ENCODE data around the gene NAGS.
"Not testable (repeated sequence)": the region's sequence is repeated elsewhere in the genome, so short reads cannot be mapped to it uniquely, and the experiment has no call there.

The NAGS gene, protein sequence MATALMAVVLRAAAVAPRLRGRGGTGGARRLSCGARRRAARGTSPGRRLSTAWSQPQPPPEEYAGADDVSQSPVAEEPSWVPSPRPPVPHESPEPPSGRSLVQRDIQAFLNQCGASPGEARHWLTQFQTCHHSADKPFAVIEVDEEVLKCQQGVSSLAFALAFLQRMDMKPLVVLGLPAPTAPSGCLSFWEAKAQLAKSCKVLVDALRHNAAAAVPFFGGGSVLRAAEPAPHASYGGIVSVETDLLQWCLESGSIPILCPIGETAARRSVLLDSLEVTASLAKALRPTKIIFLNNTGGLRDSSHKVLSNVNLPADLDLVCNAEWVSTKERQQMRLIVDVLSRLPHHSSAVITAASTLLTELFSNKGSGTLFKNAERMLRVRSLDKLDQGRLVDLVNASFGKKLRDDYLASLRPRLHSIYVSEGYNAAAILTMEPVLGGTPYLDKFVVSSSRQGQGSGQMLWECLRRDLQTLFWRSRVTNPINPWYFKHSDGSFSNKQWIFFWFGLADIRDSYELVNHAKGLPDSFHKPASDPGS

DNA sequence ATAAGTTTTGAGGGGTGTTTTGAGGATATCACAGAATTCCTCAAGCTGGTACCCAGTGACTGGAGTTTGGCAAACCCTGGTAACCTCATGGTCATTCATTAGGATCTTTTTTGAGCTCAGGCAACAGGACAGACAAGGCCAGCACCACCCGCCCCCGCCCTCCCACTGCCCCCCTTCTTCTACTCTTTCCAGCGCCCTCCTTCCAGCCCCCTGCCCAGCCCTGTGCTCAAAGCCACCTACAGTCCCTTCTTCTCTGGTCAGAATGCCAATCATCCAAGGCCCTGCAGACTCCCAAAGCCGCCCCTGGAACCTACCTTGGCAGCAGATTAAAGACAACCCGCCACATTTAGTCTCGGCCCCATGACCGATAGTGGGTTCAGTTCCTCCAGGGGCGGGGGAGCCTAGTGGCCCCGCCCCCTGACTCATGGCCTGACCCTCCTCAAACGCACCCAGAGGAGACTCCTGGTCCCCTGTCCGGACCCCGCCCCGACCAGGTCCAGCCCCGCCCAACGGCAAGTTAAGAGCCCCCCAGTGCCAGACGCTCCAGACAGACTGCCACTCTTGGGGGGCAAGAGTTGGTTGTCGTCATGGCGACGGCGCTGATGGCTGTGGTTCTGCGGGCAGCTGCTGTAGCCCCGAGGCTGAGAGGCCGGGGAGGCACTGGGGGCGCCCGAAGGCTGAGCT is at the start of gene NAGS:
NAGS (plus strand) TSS at position 546 of the 684 bp plus-strand sequence; CDS start at position 588, 42 bp downstream.
- peak; percentile 8 for DNase-seq (ENCODE audit: low read depth)

DNA sequence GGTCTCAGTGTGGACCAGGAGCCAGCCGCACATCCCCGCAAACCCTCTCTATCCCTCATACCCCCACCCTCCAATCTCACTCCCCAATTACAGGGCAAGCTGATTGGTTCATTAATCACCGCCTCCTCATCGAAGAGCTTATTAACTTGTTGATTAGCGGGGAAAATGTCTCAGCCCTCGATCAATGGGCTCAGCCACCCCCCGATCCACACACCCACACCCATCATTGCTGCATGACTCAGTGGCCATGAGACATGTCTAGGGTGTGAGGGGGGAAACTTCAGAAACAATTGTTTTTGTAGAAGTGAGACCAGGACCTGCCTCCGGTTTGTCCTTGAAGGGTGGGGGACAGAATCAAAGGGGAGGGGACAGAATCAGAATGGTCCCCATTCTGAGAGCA is 48.2 kb upstream of the NAGS start:
- no peak for DNase-seq (ENCODE audit: low read depth)

DNA sequence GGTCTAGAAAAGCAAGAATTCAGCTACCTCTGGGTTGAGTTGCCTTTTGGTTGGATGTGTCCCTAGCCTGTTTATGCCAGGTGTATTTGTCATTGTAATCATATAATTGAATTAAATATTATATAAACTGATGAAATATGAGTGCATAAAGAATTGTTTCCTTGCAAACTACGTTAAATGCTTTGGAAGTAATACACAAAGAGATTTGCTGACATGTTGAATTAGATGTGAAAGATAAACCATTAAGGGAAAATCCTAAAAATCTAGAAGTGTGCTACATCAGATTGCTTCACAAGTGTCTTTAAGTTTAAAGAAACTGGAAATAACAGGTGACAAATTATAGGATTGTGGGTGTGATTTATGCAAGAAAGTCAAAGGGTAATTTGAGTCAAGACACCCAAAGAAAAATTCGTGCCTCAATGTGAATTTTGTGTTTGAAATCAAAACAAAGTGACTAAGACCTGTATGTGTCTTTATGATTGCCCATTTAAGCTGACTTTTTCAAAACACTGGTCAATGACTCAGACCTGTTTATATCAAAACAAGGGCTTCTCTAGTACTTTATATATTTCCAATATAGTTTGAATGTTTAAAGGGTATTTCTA is 45.6 kb upstream of the NAGS start:
- DNase-seq (ENCODE audit: low read depth): no peak

DNA sequence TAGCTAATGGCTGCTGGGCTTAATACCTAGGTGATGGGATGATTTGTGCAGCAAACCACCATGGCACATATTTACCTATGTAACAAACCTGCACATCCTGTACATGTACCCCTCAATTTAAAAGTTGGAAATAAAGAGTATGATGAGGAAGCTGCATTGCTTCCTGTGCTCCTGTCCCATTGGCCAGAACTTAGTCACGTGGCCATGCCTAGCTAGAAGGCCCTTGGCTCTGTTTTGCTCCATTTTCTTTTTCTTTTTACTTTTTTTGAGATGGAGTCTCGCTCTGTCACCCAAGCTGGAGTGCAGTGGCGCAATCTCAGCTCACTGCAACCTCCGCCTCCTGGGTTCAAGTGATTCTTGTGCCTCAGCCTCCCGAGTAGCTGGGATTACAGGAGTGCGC is 43.1 kb upstream of the NAGS start:
- DNase-seq (ENCODE audit: low read depth): not testable (repeated sequence)

DNA sequence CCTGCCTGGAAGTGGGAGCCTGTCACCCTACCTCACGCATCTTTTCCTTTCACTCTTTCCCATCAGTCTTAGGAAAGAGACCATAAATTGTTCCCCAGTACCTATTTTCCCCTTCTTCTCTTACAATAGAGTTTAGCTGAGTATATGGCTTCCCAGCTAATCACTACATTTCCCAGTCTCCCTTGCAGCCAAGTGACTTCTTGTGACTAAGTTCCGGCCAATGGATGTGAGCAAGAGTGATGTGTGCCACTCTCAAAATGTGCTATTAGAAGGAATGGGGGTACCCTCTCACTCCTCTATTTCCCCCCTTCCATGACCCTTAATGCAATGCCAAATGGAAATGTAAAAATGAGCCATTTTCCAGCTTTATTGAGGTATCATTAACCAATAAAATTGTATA is 42.5 kb upstream of the NAGS start:
- DNase-seq (ENCODE audit: low read depth): no peak

DNA sequence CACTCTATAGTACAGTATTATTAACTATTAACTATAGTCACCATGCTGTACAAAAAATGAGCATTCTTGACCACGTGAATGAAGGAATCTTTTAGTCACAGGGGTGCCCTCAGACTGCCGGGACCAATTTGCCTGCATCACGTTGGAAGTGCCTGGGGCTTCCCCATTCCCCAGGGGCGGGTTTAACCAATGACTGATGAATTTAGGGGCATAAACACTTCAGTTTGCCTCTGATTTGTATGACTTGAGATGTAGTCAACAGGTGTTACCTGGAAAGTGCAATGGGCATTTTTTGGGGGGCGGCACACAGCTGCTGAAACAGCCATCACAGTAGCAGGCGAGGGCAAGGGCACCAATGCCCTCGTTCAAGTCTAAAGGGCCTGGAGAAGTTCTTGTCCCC is 41.9 kb upstream of the NAGS start:
- no peak for DNase-seq (ENCODE audit: low read depth)

DNA sequence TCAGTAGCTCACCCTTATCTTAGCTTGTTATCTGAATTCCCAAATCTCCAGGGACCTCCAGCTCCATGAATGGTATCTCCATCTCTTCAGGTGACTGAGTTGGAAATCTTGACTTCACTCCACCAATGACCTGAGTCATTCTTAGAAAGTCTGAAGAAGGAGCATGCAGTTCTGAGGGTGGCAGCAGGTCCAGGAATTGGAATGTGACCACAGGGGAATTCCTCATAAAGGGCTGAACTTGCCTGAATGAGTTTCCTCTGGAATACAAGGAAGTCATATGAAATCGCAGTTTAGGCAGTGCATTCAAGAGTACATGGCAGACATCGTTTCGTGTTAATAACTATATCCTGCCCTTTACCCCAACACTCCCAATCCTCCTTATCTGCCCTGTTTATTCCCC is 38.1 kb upstream of the NAGS start:
- no peak for DNase-seq (ENCODE audit: low read depth)

DNA sequence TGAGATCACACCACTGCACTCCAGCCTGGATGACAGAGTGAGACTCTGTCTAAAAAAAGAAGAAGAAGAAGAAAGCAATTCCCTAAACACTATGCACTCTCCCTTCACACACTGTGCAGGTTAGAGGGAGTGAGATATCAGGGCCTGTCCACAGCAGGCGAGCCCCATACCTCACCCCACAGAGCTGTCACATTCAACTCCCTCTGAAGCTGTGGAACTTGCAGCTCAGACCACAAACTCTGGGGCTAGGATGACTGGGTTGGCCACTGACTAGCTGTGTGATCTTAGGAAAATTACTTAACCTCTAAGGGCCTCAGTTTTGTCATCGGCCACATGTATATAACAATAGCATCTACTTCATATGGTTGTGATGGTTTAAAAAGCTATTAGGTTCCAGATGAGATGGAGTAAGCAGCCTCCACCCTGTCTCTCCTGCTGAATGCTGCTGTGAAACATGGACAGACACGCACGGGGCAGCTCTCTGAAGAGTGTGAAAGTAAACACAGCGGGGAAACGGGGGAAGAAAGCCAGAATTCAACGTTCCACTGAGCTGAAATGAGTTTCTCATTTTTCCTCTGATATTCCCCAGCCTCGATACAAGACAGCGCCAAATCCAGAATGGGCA is 37.1 kb upstream of the NAGS start:
- DNase-seq (ENCODE audit: low read depth): no peak

DNA sequence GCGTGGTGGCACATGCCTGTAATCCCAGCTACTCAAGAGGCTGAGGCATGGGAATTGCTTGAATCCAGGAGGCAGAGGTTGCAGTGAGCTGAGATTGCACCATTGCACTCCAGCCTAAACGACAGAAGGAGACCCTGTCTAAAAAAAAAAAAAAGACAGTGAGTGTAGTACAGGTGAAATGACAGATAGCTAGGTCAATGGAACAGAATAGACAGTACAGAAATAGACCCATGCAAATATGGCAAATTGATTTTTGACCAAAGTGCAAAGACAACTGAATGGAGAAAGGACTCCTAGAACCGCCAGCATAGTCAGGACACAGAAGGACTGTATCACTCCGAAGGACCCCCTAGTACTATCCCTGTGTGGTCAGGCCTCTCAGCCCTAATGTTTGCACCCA is 34.1 kb upstream of the NAGS start:
- DNase-seq (ENCODE audit: low read depth): no peak

DNA sequence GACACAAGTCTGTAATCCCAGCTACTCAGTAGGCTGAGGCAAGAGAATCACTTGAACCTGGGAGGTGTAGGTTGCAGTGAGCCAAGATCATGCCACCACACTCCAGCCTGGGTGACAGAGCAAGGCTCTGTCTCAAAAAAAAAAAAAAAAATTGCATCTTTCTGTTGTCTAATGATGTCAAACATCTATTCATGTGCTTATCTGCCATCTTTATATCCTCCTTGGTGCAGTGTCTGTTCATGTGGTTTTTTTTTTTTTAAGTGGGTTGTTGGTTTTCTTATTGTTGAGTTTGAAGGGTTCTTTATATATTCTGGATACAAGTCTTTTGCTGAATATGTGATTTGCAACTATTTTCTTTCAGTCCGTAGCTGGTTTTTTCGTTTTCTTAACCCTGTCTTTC is 33.0 kb upstream of the NAGS start:
- not testable (repeated sequence) for DNase-seq (ENCODE audit: low read depth)

DNA sequence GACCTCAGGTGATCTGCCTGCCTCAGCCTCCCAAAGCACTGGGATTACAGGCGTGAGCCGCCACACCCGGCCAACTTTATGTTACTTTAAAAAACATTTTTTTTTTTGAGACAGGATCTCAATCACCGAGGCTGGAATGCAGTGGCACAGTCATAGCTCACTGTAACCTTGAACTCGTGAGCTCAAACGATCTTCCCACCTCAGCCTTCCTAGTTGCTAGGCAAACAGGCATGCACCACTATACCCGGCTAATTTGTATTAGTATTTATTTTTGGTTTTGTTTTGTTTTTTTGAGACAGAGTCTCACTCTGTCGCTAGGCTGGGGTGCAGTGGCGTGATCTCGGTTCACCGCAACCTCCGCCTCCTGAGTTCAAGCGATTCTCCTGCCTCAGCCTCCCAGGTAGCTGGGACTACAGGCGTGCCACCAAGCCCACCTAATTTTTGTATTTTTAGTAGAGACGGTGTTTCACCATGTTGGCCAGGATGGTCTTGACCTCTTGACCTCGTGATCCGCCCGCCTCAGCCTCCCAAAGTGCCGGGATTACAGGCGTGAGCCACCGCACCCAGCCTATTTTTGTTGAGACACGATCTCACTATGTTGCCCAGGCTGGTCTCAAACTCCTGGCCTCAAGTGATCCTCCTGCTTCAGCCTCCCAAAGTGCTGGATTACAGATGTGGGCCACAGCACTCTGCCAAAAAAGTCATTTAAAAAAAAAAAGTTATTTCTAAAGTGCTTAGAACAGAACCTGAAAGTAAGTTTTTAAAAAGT is 31.8 kb upstream of the NAGS start:
- DNase-seq (ENCODE audit: low read depth): not testable (repeated sequence)

DNA sequence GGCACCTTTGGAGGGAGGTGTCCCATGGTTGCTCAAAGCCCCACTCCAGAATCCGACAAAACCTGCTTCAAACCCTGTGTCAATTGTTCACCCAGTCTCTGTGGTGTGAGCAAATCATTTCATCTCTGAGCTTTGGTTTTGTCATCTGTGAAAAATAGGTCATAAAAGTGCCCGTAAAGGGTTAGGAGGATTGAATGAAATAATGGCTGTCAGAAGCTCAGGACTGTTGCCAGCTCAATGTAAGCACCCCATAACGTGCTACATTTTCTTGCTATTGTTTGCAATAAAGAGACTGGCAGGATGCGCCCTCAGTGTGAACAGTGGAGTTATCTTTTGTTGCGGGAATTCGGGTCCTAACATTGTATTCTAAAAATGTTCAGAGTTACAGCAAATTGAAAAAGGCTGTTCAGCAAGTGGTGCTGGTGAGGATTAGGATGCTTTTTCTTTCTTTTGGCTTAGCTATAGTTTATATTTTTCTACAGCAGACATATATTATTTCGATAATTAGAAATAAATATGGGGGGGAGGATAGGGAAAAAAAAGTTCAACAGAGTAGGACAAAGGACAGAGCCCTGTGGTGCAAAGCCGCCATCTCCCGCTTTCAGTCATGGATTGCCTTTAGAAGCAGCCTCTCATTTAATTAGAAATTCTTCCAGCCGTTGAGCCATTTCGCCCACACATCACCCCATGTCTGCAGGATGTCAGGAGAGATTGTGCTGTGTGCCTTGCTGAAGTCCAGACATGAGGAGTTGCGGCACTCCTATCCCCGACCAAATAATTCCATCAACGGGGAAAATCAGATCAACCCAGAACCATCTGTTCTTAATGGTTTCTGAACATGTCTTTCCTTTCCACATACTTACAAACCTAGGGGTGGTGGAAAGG is 29.8 kb upstream of the NAGS start:
- DNase-seq (ENCODE audit: low read depth): no peak

DNA sequence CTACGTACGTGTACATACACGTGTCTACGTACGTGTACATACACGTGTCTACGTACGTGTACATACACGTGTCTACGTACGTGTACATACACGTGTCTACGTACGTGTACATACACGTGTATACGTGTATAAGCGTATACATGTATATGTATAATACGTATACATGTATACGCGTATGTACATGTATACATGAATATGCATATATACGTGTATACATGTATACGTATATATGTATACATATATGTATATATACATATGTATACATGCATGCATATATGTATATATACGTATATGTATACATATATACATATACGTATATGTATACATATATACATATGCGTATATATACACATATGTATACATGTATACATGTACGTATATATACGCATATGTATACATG is 28.5 kb upstream of the NAGS start:
- DNase-seq (ENCODE audit: low read depth): no peak

DNA sequence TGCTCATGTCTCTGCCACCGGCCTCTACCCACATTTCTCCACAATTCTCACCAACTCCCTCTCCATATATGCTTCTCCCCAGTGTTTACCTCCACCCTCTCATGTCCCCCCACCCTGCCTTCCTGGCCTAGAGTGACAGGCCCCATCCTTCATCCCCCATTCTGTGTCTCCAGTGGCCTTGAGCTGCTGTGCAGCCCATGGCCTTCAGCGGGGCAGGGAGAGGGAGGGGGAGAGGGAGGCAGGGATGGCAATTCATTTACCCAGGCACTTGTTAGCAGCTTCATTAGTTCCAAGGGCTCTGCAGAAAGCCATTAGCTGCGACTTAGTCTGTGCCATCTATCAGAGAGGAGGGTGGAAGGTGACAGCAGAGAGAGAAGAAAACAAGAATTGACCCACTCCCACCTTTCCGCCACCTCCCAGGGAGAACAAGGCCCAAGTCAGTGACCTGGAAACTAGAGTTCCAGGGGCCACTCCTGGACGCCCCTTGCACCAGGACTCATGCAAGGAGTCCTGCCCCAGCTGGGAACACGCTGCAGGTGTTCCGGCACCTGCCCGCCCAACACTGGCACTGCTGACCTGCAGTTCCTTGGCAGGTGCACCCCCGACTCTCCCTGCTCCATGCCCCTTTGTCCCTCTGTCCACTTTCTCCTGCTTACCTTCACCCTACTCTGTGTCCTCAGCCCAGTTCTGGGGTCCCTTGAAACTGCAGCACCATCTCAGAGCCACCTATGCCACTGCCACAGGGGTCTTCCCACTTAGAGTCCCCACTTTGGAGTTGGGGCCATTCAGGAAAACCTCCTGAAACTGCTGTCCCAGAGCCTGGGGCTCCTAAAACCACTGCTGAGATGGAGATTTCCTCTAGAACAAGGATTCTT is 27.2 kb upstream of the NAGS start:
- no peak for DNase-seq (ENCODE audit: low read depth)

DNA sequence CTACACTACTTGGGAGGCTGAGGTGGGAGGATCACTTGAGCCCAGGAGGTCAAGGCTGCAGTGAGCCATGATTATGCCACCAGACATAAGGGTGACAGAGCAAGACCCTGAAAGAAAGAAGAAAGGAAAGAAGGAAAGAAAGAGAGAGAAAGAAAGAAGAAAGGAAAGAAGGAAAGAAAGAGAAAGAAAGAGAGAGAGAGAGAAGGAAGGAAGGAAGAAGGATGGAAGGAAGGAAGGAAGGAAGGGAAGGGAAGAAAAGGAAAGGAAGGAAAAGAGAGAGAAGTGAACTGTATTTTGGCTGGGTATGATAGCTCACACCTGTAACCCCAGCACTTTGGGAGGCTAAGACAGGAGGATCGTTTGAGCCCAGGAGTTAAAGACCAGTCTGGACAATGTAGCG is 26.3 kb upstream of the NAGS start:
- DNase-seq (ENCODE audit: low read depth): no peak

DNA sequence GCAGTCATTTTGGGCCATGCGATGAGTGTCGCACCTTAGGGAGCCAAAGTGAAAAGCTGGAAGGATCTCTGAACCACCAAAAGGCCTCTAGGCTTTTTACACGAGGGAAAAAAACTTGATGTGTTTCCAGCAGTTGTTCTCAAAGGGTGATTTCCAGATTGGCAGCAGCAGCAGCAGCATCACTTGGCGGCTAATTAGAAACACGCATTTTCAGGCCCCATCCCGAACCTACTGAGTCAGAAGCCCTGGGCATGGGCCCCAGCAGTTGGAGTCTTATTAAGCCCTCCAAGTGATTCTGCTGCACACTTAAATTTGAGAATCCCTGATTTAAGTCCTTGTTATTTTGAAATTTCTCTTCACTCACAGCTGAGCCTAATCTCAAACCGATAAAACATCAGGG is 25.4 kb upstream of the NAGS start:
- DNase-seq (ENCODE audit: low read depth): no peak

DNA sequence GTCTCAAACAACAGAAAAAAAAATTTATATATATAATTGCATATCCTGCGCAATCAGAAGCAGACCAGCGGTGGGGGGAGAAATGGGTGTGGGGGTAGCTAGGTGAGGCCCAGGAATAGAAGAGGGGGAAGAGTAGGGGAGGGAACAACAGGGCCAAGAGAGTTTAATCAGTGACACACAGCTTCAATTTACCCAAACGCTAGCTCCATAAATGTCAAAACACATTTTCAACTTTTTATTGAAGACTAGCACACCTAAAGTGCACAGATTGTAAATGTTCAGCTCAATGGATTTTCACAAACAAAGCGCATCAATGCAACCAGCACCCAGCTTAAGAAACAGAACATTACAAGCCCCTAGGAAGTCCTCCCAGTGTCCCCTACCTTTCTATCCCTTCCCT is 24.8 kb upstream of the NAGS start:
- no peak for DNase-seq (ENCODE audit: low read depth)

DNA sequence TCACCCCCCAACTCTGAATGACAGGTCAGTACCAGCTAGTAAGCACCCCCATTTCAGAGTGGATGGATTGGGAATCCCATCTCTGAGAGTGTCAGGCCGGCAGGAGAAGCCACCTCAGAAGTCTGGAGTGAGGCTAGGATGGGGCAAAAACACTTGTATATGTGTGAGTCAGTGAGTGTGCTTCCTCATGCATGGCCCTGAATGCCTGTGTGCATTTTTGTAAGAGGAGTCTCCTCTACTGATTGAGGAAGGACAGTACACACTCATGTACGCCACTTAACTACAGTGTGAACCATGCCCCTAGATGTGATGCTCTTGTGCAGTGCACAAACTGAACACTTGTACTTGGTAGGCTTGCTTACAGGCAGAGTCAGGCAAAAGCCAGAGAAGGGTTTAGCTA is 22.3 kb upstream of the NAGS start:
- no peak for DNase-seq (ENCODE audit: low read depth)

DNA sequence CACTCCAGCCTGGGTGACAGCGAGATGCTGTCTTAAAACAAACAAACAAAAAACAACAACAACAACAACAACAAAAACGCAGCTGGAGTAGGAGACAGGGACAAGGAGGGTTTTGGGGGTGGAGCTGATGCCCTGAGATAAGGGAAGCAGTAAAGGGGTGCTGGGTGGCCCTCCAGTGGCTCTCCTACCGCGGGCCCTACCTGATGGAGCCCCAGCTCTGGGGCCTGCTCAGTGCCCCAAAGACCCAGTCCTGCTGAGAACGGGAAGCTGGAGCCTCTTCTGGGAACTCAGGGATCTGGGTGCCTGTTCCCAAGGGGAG is 21.3 kb upstream of the NAGS start:
- no peak for DNase-seq (ENCODE audit: low read depth)

All from T-helper 22 cell (primary cell).